D721Med (cell line): ENCODE measurements around the gene ACTRT2.

Experiments
- DNase-seq: peaks from one replicate; pipeline ENCODE4 v3.0.0; 2011; ENCODE audit warnings: low spot score; ENCODE audit not compliant: insufficient read length
- FAIRE-seq: peaks from 2 replicates; lab custom pipeline; 2011; peaks lifted over from hg19 to GRCh38; lab: Jason Lieb, UNC
- CTCF ChIP-seq: IDR thresholded peaks from 2 replicates; pipeline ENCODE4 v1.5.1; 2012; ENCODE audit warnings: mild to moderate bottlenecking, control low read depth; ENCODE audit not compliant: insufficient read depth; ENCODE audit errors: missing control alignments

The ACTRT2 gene

GRCh38 chr1:2975466-2976179 lies 45.6 kb upstream of the ACTRT2 start:
- FAIRE-seq = no peak
- DNase-seq = no peak
- TF ChIP-seq CTCF = no peak

- no peak for DNase-seq
Observed at GRCh38 chr1:2976180-2976562, 45.1 kb upstream of the ACTRT2 start.

GRCh38 chr1:2977886-2978611 lies 43.2 kb upstream of the ACTRT2 start:
- DNase-seq = no peak
- no peak for FAIRE-seq
- no peak for TF ChIP-seq CTCF

More at GRCh38 chr1:2976180-2976562, 45.1 kb upstream of the ACTRT2 start:
- no peak for FAIRE-seq
- TF ChIP-seq CTCF = no peak

GRCh38 chr1:2978691-2979190 lies 42.5 kb upstream of the ACTRT2 start:
- FAIRE-seq = no peak
- no peak for TF ChIP-seq CTCF
- DNase-seq = no peak

- no peak for TF ChIP-seq CTCF
- FAIRE-seq = no peak
Observed at GRCh38 chr1:2979191-2980072, 41.8 kb upstream of the ACTRT2 start.

GRCh38 chr1:2980073-2980791 lies 41.0 kb upstream of the ACTRT2 start:
- FAIRE-seq = no peak
- no peak for DNase-seq
- no peak for TF ChIP-seq CTCF

More at GRCh38 chr1:2979191-2980072, 41.8 kb upstream of the ACTRT2 start:
- no peak for DNase-seq
